Neural progenitor cell (in vitro differentiated cells): ENCODE results near the gene NR1H4. TPM values are rescaled to one million over a fixed set of nuclear protein-coding genes. Genes with fewer than 3 reads are reported as not detected.

ENCODE experiments used
- DNase-seq: peaks from one replicate; pipeline ENCODE4 v3.0.0-alpha.2; 2016; ENCODE audit warnings: low spot score
- H2AFZ ChIP-seq: fragments of 200-600 bp; sonication (generic); replicated peaks from 2 replicates; pipeline ENCODE4 v1.6.1; 2016; ENCODE audit warnings: antibody characterized with exemption
- H3F3A ChIP-seq: fragments of 200-600 bp; sonication (generic); 2 replicates; pipeline ENCODE4 v1.6.1; 2016; ENCODE audit warnings: antibody characterized with exemption, low read depth
- H3K27ac ChIP-seq: fragments of 200-600 bp; sonication (generic); 2 replicates; pipeline ENCODE4 v1.5.1; 2016; ENCODE audit warnings: mild to moderate bottlenecking
- H3K27me3 ChIP-seq: fragments of 200-600 bp; sonication (generic); 2 replicates; pipeline ENCODE4 v1.6.1; 2016; ENCODE audit warnings: mild to moderate bottlenecking, moderate library complexity
- H3K36me3 ChIP-seq: fragments of 200-600 bp; sonication (generic); 2 replicates; pipeline ENCODE4 v1.5.1; 2016
- H3K4me1 ChIP-seq: fragments of 200-600 bp; sonication (generic); 2 replicates; pipeline ENCODE4 v1.6.1; 2016; ENCODE audit warnings: mixed run types
- H3K4me2 ChIP-seq: fragments of 200-600 bp; sonication (generic); 2 replicates; pipeline ENCODE4 v1.6.1; 2016
- H3K4me3 ChIP-seq: fragments of 200-600 bp; sonication (generic); 2 replicates; pipeline ENCODE4 v1.5.1; 2016
- H3K79me2 ChIP-seq: fragments of 200-600 bp; sonication (generic); 2 replicates; pipeline ENCODE4 v1.6.1; 2016; ENCODE audit warnings: low read depth
- H3K9ac ChIP-seq: fragments of 200-600 bp; sonication (generic); 2 replicates; pipeline ENCODE4 v1.6.1; 2016
- H3K9me3 ChIP-seq: fragments of 200-600 bp; sonication (generic); 2 replicates; pipeline ENCODE4 v1.5.1; 2016; ENCODE audit warnings: low read depth
- H4K20me1 ChIP-seq: fragments of 200-600 bp; sonication (generic); 2 replicates; pipeline ENCODE4 v1.6.1; 2016; ENCODE audit warnings: low read depth
- H3K27ac Mint-ChIP-seq: 3 replicates; pipeline ENCODE4 v1.8.0; 2021; ENCODE audit warnings: mixed read lengths
- H3K27me3 Mint-ChIP-seq: 2 replicates; pipeline ENCODE4 v1.8.0; 2022; ENCODE audit warnings: low read depth, mild to moderate bottlenecking, inconsistent platforms, moderate library complexity, mixed read lengths; ENCODE audit not compliant: insufficient read depth
- H3K36me3 Mint-ChIP-seq: 3 replicates; pipeline ENCODE4 v1.8.0; 2021; ENCODE audit warnings: mixed read lengths
- H3K4me1 Mint-ChIP-seq: 3 replicates; pipeline ENCODE4 v1.8.0; 2021; ENCODE audit warnings: mixed read lengths
- H3K4me3 Mint-ChIP-seq: 3 replicates; pipeline ENCODE4 v1.8.0; 2021; ENCODE audit warnings: mild to moderate bottlenecking, moderate library complexity, mixed read lengths
- H3K9me3 Mint-ChIP-seq: 3 replicates; pipeline ENCODE4 v1.8.0; 2020; ENCODE audit warnings: mixed read lengths
- EZH2 ChIP-seq: fragments of 200-600 bp; sonication (generic); IDR thresholded peaks from 2 replicates; pipeline ENCODE4 v1.6.1; 2017; ENCODE audit warnings: antibody characterized with exemption, mild to moderate bottlenecking, moderate library complexity
- EZH2phosphoT487 ChIP-seq: fragments of 200-600 bp; sonication (generic); IDR thresholded peaks from 2 replicates; pipeline ENCODE4 v1.6.1; 2017; ENCODE audit warnings: antibody characterized with exemption
- small RNA-seq: library from RNA; depleted of rRNA; stranded (forward); fragments of <200 nt; gene quantifications from one replicate; pipeline ENCODE3, GENCODE V24; 2015
- total RNA-seq: library from RNA; depleted of rRNA; stranded (reverse); fragments of >200 nt; gene quantifications from 2 replicates; pipeline ENCODE4 v1.2.3, GENCODE V29; 2015; ENCODE audit warnings: low replicate concordance
- TF ChIP-seq, protein P1 (sequence below): fragments of 200-600 bp; sonication (generic); IDR thresholded peaks from 2 replicates; pipeline ENCODE4 v1.5.1; 2017; ENCODE audit warnings: antibody characterized with exemption, mild to moderate bottlenecking

The NR1H4 gene
- total RNA-seq, 1 donor from 2014 or later: not detected

DNA sequence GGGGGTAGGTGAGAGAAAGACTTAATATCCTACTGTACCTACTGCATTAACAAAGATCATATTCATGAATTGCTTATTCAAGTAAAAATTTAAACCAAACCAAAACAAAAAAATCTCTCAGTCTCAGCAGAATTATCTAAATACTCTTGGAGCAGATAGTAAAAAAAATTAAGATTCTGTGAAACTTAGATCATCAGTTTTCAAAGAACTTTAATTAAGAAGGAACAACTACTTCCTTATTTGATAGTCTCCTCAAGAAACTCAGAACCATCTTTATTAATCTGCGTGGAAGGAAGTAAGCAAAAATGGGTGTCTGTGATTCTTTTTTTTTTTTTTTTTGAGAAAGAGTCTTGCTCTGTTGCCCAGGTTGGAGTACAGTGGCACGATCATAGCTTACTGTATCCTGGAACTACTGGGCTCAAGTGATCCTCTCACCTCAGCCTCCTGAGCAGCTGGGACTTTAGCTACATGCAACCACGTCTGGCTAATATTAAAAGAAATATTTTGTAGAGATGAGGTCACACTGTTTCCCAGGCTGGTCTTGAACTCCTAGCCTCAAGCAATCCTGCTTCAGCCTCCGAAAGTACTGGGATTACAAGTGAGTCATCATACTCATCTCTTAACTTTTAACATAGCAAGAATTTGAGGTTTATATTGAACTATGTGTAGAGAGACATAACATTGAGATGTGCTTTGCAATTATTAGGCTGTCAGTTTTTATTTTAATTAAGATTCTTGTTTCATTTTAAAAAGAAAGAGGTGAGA is 137.2 kb downstream of the NR1H4 start:
- H3K36me3 Mint-ChIP-seq: peaks cover 20% of the 10 kb centered on the region
- Histone ChIP-seq H3K27me3 (no peaks in the 10 kb centered on the region), H2AFZ (no peak overlapping the region), H3K27ac (no peak overlapping the region), H3K4me1 (no peaks in the 10 kb centered on the region), H3K4me2 (no peak overlapping the region), H4K20me1 (no peaks in the 10 kb centered on the region), H3K9me3 (no peaks in the 10 kb centered on the region), H3K79me2 (no peaks in the 10 kb centered on the region), H3K9ac (no peak overlapping the region), H3K4me3 (no peak overlapping the region), H3F3A (no peaks in the 10 kb centered on the region), H3K36me3 (no peaks in the 10 kb centered on the region)
- TF ChIP-seq EZH2 (no peak), EZH2phosphoT487 (no peak)
- TF ChIP-seq, protein P1, sequence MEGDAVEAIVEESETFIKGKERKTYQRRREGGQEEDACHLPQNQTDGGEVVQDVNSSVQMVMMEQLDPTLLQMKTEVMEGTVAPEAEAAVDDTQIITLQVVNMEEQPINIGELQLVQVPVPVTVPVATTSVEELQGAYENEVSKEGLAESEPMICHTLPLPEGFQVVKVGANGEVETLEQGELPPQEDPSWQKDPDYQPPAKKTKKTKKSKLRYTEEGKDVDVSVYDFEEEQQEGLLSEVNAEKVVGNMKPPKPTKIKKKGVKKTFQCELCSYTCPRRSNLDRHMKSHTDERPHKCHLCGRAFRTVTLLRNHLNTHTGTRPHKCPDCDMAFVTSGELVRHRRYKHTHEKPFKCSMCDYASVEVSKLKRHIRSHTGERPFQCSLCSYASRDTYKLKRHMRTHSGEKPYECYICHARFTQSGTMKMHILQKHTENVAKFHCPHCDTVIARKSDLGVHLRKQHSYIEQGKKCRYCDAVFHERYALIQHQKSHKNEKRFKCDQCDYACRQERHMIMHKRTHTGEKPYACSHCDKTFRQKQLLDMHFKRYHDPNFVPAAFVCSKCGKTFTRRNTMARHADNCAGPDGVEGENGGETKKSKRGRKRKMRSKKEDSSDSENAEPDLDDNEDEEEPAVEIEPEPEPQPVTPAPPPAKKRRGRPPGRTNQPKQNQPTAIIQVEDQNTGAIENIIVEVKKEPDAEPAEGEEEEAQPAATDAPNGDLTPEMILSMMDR: no peak
- no peak for DNase-seq
- no peak overlapping the region for H3K4me3 Mint-ChIP-seq
- H3K9me3 Mint-ChIP-seq: no peaks in the 10 kb centered on the region
- no peaks in the 10 kb centered on the region for H3K27me3 Mint-ChIP-seq
- H3K4me1 Mint-ChIP-seq: no peaks in the 10 kb centered on the region
- no peak overlapping the region for H3K27ac Mint-ChIP-seq

DNA sequence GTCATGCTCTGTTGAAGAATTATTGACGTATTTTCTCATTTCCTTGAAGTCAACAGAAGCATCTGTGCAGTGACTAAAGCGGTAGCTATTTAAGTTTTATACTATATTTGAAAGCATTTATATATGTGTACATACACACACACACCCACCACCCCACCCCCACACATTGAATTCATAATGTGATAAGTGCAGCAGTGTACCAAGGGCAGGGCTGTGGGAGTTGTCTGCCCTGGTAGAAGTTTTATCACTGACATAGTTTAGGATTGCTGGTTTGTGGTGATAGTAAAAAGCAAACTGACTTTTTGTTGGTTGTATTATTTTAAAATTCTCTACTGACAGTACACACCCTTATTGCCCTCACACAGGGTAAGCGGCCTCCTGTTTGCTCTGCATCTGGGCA is 138.9 kb downstream of the NR1H4 start:
- Histone ChIP-seq H3F3A (no peaks in the 10 kb centered on the region), H3K9me3 (no peaks in the 10 kb centered on the region), H4K20me1 (no peaks in the 10 kb centered on the region), H3K79me2 (no peaks in the 10 kb centered on the region), H3K4me3 (no peak overlapping the region), H3K4me2 (no peak overlapping the region), H3K4me1 (no peaks in the 10 kb centered on the region), H3K27me3 (no peaks in the 10 kb centered on the region), H3K9ac (no peak overlapping the region), H2AFZ (no peak overlapping the region), H3K36me3 (no peaks in the 10 kb centered on the region), H3K27ac (no peak overlapping the region)
- DNase-seq: no peak
- no peak overlapping the region for H3K27ac Mint-ChIP-seq
- no peaks in the 10 kb centered on the region for H3K27me3 Mint-ChIP-seq
- no peak overlapping the region for H3K4me3 Mint-ChIP-seq
- H3K9me3 Mint-ChIP-seq: no peaks in the 10 kb centered on the region
- no peaks in the 10 kb centered on the region for H3K4me1 Mint-ChIP-seq
- TF ChIP-seq, protein P1: no peak
- no peak for TF ChIP-seq EZH2
- peaks cover 18% of the 10 kb centered on the region for H3K36me3 Mint-ChIP-seq

Small RNA genes lying within 50 kb of the gene (small RNA-seq; reads per million reads assigned to genes)
- not detected for gene AC010200.2

Other genes starting within 250 kb of the NR1H4 start
- 4.2 and 8.3 TPM in 2 replicates for gene DEPDC4, start 206.8 kb upstream of the NR1H4 start, total RNA-seq
- 62.0 and 151 TPM in 2 replicates for gene SCYL2, start 206.7 kb upstream of the NR1H4 start, total RNA-seq
- not detected in 2 replicates for gene SLC17A8, start 116.8 kb upstream of the NR1H4 start, total RNA-seq
- 40.6 and 57.6 TPM in 2 replicates for gene GAS2L3, start 99.8 kb downstream of the NR1H4 start, total RNA-seq